Daoy (cell line): ENCODE data around the gene CDH24. TPM values are rescaled to one million over a fixed set of nuclear protein-coding genes. Genes with fewer than 3 reads are reported as not detected.
"Not testable (repeated sequence)": the region's sequence is repeated elsewhere in the genome, so short reads cannot be mapped to it uniquely, and the experiment has no call there.

ENCODE experiments used
- DNase-seq: peaks from one replicate; pipeline ENCODE4 v3.0.0-alpha.2; 2015; ENCODE audit warnings: low read depth
- total RNA-seq: library from RNA; depleted of rRNA; stranded (reverse); fragments of >200 nt; shearing (Covaris generic); gene quantifications from 2 replicates; pipeline ENCODE4 v1.2.3, GENCODE V29; 2014

CDH24 gene
- total RNA-seq, 1 experiment from 2014 or later, result 4.2 TPM

- DNase-seq, result no peak
Measured at GRCh38 chr14:23021434-23021833, 35.9 kb downstream of the CDH24 start.

GRCh38 chr14:23020143-23021128, 36.9 kb downstream of the CDH24 start:
- no peak for DNase-seq

- no peak for DNase-seq
Measured at GRCh38 chr14:23018107-23018506, 39.2 kb downstream of the CDH24 start.

GRCh38 chr14:23017091-23017490, 40.2 kb downstream of the CDH24 start:
- no peak for DNase-seq

- no peak for DNase-seq
Measured at GRCh38 chr14:23015618-23016017, 41.7 kb downstream of the CDH24 start.

- DNase-seq, result not testable (repeated sequence)
Measured at GRCh38 chr14:23013749-23014054, 43.6 kb downstream of the CDH24 start.

GRCh38 chr14:23013054-23013748, 44.1 kb downstream of the CDH24 start:
- DNase-seq, result no peak

- peak; percentile 85 for DNase-seq
Measured at GRCh38 chr14:23009939-23010726, 47.2 kb downstream of the CDH24 start, which contains the start of gene C14orf93. Gene C14orf93 (minus strand): TSS chr14:23010143. CDS start chr14:22999023, 11,120 bp downstream.

GRCh38 chr14:23009483-23009938, 47.8 kb downstream of the CDH24 start:
- DNase-seq, result no peak

GRCh38 chr14:23008831-23009230, 48.5 kb downstream of the CDH24 start:
- no peak for DNase-seq

GRCh38 chr14:23006544-23007419, 50.5 kb downstream of the CDH24 start:
- peak; percentile 99 for DNase-seq

- DNase-seq, result peak; percentile 15
Measured at GRCh38 chr14:23006188-23006534, 51.2 kb downstream of the CDH24 start.

- no peak for DNase-seq
Measured at GRCh38 chr14:23005451-23006187, 51.7 kb downstream of the CDH24 start.

GRCh38 chr14:23004274-23004673, 53.0 kb downstream of the CDH24 start:
- not testable (repeated sequence) for DNase-seq

GRCh38 chr14:23002592-23002991, 54.7 kb downstream of the CDH24 start:
- DNase-seq, result no peak

- DNase-seq, result no peak
Measured at GRCh38 chr14:23000860-23001259, 56.5 kb downstream of the CDH24 start.

- DNase-seq, result no peak
Measured at GRCh38 chr14:22998329-22999012, 58.8 kb downstream of the CDH24 start.

GRCh38 chr14:22997676-22998323, 59.5 kb downstream of the CDH24 start:
- no peak for DNase-seq
